DMS53 (cell line): ENCODE results near the gene FAM227A.

Source experiments
- DNase-seq: peaks from one replicate; lab custom pipeline; 2025; lab: John Stamatoyannopoulos, UW

FAM227A gene

GRCh38 chr22:38656256-38657044, at the start of gene FAM227A, which contains the start of gene CBY1:
Gene FAM227A (minus strand): TSS chr22:38656392. CDS start chr22:38650168, 6,224 bp downstream.
Gene CBY1 (plus strand): TSS chr22:38656638. CDS start chr22:38668055, 11,417 bp downstream.
- DNase-seq = peak; percentile 96

GRCh38 chr22:38705235-38706100, 49.3 kb upstream of the FAM227A start, which contains the start of gene GTPBP1:
Gene GTPBP1 (plus strand): TSS chr22:38705944. CDS start chr22:38705956, 12 bp downstream.
- peak; percentile 100 for DNase-seq

DNA sequence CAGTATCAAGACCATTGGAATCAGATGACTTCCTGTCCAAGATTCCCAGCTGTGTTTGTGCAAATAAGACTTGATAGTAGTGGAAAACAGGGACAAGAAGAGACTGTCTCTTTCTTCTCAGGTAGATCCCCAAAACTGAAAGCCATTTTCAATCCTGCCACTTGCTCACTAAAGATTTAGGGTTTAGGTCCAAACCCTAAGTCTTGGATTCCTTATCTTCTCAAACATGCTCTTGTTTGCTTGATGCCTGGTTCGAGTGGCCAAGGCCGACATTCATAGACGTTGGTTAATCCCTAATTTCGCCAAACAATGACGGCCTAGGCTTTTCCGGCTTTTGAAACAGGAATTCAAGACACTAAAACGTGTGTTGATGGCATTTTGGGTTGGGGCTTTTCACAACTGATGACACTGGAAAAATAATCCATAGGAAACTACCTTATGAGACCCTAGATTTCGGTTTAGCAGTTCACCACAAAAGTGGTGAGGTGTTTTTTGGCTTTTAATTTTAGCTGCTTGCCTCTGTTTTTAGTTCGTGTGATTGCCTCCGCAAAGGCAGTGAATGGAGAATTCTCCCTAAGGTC, 48.6 kb upstream of the FAM227A start:
- DNase-seq = peak; percentile 56

GRCh38 chr22:38700789-38701628, 44.8 kb upstream of the FAM227A start, which contains the start of gene JOSD1:
Gene JOSD1 (minus strand): TSS chr22:38700943. CDS start chr22:38699987, 956 bp downstream.
- peak; percentile 97 for DNase-seq

- DNase-seq = peak; percentile 82
These were observed 44.1 kb upstream of the FAM227A start for GRCh38 chr22:38700270-38700788.

DNA sequence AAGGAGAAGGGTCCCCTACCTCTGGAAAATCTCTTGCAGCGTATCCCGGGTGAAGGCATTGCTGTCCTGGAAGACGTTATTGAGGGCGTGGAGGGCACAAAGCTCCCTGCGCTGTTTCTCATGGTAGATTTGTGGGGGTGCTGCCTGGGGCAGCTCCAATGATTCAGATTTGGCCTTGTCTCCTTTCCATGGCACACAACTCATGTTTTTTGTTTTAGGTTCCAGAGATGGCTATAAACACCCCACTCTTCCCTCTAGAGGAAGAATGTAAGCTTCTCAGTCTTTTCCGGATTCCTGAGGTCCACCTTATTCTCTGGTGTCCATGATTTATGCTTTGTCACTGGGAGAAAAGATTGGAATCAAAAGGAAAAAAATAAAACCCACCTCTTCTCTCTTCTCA, 43.6 kb upstream of the FAM227A start:
- peak; percentile 22 for DNase-seq

GRCh38 chr22:38699143-38699542, 43.0 kb upstream of the FAM227A start:
- DNase-seq = no peak

GRCh38 chr22:38698407-38699094, 42.4 kb upstream of the FAM227A start:
- DNase-seq = no peak

DNA sequence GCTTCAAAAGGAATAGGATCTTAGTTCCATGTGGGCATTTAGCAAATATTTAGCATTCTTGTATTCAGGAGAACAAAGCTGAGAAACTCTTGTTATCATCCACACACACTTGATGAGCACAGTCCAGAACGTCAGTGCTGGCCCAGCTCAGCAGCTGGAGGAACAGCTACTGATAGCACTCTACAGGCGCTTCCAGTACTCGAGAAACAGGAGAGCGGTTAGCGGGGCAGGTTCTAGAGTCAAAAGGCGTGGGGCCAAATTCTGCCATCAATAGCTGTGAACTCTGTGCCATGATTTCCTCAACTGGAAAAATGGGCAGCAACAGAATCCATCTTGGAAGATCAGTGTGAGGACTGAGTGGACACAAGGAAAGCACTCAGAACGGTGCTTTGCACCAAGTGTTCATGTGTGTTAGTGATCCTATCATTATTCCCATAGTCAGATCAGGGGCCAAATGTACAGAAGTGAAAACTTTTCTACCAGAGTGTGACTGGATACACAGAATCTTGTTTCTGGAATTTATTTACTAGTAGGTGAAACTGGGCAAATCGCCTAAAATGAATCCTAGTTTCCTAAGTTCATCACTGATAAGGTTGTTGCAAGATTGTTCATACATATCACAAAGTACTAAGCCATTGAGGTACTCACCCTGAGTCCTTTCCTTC, 41.4 kb upstream of the FAM227A start:
- peak; percentile 44 for DNase-seq

DNA sequence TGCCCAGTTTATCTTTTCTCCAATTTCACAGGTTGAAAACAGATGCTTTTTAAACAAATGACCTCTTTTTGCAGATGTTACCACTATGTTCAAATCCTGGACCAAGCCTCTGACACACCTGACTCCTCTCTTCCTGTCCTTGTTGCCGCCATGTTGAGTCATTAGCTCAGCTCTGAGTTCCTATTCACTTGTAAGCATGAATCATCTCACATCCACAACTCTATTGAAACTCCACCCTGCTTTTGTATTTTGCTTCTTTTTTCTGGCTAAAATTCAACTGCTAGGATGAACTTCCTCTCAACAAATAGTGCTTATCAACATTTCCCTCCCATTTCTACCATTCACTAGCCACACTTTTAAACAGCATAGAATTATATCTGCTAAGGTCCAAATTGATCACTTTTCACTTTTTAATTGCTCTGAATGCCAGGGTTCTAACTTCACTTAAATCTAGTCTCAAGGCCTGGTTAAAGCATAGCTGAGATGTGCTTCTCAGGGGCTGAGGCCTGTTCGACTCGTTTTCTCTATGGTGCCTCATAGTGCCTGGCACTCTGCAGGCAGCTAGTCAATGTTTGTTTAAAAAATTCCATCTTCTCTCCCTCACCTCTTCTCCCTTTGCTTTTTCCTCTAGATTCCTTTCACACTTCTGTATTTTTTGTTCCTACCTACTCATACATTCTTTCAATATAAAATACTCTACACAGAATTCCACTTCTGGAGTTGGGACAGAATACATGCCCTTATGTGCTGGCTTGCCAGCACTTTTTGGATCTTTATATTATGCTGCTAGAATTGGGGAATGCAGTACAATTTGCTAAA, 40.6 kb upstream of the FAM227A start:
- peak; percentile 59 for DNase-seq

DNA sequence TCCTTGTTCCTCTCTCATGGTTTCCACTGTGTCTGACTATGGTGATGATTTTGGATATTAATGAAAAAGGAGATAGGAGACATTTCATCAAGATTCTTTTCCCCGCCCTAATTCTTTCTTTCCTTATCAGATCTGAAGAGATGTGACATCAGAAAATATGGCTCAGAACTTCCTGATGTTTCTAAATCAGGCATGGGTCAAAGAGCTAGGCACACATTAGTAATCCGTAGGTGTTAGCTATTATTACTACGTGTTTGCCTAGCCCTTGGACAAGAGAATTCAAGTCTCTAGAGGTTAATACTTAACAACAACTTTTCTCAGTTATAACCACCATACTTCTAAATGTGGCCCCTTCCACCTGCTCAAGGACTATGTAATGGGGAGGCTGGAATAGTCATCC, 38.7 kb upstream of the FAM227A start:
- no peak for DNase-seq

DNA sequence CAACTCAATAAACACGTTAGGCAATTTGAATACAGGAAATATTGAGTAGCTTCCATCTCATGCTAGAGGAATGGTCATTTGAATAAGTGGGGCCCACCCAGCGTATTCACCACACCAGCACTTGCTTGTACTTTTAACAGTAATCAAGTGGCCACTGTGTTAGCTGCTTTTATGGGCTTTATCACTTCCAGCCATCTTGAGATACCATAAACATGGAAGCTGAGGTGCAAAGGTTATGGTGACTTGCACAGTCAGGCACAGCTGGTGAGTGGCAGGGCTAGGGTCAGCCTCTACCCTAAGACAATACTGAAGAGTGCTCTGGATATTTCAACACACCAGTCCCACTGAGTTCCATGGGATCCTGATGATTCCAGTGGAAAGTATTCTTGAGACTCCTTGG, 37.9 kb upstream of the FAM227A start:
- DNase-seq = no peak

- no peak for DNase-seq
These were observed 33.5 kb upstream of the FAM227A start for GRCh38 chr22:38689651-38690050.

DNA sequence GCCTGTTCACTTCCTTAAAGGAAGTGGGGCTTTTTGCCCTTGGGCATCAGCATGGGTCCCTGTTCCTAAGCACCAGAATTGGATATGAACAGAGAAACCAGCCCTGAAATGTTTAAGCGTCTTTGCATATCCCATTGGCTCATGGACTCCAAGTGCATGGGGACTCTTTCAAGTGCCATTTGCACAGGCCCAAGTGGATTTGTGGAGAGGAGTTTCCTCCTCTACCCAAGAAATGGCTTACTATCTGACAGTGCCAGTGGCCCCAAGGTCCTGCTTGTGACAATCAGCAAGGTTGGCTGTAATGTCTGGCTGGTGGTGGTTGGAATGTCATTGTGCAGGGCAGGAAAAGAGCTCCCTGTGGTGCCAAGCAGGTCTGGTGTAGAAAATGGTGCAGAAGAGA, 29.6 kb upstream of the FAM227A start:
- no peak for DNase-seq

GRCh38 chr22:38684895-38685294, 28.7 kb upstream of the FAM227A start:
- no peak for DNase-seq

DNA sequence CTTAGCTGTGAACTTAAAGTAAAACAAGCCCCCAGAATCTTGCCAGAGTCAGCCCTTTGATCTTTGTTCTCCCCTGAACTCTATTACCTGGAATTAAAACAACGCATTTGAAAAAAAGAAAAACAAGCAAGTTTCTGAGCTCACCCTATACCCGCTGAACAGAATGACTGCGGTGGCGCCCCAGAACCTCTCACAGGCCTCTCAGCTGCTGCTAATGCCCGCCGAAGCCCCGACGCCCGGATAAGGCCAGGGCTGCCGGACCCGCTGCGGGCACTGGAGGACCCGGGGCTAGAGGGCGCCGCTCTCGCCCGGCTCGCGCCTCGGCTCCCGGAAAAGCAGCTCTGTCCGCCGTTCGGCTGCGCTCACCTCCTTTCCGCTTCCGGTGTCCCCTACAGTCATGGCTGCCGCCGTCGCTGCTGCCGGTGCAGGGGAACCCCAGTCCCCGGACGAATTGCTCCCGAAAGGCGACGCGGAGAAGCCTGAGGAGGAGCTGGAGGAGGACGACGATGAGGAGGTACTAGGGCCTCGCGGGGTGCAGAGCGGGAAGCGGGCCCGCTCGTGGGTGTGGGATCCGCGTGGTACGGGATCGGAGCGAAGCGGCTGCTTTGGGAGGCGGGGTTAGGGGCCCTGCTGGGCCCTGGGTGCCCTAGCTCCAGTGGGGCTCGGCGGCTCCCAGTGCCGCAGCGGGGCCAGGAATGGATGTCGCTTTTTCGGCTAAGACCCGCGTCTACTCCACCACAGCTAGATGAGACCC, 25.6 kb upstream of the FAM227A start, which contains the start of gene TOMM22:
TSS of gene TOMM22 (plus strand) at position 376 of the 754 bp plus-strand sequence. CDS start at position 398, 22 bp downstream.
- DNase-seq = peak; percentile 93

GRCh38 chr22:38675833-38676232, 19.6 kb upstream of the FAM227A start:
- no peak for DNase-seq

DNA sequence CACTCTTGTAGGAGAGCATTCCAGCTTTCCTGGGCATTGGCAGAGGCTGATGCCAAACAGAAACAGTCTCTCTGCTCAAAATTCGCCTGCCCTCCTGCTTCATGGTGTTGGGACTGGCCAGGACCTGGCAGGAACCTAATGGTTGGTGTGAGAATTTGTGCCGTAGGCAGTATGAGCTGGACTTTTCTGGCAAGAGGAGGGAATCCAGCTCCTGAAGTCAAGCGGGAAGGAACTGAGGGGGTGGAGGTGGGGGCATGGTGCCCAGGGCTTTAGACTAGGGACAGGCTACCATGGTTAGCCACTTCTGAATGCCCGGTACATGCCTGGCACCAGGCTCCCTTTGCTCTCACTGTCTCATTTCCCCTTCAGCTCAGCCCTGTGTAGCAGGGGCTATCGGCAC, 18.7 kb upstream of the FAM227A start:
- no peak for DNase-seq
